Loucy (cell line): ENCODE results near the gene ATP10B.

ENCODE experiments used
- EZH2phosphoT487 ChIP-seq: fragments of 200-600 bp; IDR thresholded peaks from 2 replicates; pipeline ENCODE4 v1.6.1; 2018; ENCODE audit warnings: antibody characterized with exemption, mild to moderate bottlenecking, moderate library complexity, borderline replicate concordance
- TF ChIP-seq, protein P1 (sequence below): fragments of 200-600 bp; sonication (generic); conservative IDR thresholded peaks from 2 replicates; pipeline ENCODE4 v1.5.1; 2014; ENCODE audit warnings: mild to moderate bottlenecking, antibody characterized with exemption, low read length

DNA sequence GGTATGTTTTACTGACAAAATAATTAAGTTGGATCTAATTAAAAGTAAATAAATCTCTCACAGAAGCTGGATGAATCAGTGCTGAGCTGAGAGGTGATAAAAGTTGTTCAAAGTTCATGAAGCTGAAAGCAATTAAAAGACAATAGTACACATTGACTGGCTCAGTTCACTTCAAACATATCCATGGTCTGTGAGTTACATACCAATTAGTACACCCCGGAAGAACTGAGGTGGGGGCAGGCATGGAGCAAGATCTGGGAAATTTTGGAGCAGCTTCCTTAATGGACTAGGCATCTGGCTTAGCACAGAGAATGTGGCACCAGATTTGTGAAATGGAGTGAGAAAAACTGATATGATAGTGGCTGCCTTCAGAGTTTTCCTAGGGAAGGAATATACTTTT is 152.7 kb downstream of the ATP10B start:
- TF ChIP-seq, protein P1, sequence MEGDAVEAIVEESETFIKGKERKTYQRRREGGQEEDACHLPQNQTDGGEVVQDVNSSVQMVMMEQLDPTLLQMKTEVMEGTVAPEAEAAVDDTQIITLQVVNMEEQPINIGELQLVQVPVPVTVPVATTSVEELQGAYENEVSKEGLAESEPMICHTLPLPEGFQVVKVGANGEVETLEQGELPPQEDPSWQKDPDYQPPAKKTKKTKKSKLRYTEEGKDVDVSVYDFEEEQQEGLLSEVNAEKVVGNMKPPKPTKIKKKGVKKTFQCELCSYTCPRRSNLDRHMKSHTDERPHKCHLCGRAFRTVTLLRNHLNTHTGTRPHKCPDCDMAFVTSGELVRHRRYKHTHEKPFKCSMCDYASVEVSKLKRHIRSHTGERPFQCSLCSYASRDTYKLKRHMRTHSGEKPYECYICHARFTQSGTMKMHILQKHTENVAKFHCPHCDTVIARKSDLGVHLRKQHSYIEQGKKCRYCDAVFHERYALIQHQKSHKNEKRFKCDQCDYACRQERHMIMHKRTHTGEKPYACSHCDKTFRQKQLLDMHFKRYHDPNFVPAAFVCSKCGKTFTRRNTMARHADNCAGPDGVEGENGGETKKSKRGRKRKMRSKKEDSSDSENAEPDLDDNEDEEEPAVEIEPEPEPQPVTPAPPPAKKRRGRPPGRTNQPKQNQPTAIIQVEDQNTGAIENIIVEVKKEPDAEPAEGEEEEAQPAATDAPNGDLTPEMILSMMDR, result no peak
- no peak for TF ChIP-seq EZH2phosphoT487
